ENCODE data around the gene SDC3.
A peak's percentile ranks its signal among the peaks of the same experiment; 100 is the strongest.
"Not testable (repeated sequence)": the region's sequence is repeated elsewhere in the genome, so short reads cannot be mapped to it uniquely, and the experiment has no call there.

The SDC3 gene, protein sequence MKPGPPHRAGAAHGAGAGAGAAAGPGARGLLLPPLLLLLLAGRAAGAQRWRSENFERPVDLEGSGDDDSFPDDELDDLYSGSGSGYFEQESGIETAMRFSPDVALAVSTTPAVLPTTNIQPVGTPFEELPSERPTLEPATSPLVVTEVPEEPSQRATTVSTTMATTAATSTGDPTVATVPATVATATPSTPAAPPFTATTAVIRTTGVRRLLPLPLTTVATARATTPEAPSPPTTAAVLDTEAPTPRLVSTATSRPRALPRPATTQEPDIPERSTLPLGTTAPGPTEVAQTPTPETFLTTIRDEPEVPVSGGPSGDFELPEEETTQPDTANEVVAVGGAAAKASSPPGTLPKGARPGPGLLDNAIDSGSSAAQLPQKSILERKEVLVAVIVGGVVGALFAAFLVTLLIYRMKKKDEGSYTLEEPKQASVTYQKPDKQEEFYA

DNA sequence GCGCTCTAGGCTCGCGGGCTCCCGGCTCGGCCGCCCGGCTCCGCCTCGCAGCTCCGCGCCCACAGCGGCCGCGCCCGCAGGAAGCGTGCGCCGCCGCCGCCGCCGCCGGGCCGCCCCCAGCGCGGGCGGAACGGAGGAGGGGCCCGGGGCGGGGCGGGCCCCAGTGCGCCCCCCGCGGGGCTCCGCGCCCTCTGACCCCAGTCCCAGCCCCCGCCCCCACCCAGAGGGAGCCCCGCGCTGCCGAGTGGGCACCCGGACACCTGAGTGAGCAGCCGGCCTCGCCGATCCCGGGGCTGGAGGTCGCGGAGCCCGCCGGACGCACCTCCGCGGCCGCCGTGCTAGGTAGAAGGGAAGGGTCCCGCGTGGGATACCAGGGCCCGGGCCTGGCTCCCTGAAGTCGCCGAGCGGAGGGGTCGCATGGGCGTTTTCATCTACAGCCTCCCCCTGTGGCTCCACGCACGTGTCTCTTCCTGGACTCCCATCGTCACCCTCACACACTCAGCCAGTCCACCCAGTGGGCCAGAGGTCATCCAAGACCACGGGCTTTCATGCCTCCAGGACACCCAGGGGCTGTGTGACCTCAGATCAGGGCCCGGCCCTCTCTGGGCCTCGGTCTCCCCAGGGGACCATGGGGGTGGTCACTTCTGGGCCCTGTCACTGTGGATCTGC is at the start of gene SDC3:
TSS of gene SDC3 (minus strand) at position 63 of the 669 bp plus-strand sequence. CDS start 172 bp downstream, outside the sequence.
- H3K9me3 ChIP-seq (ENCODE audit: insufficient read depth, low read depth, low read length): no peaks in the 10 kb centered on the region
- H3K36me3 ChIP-seq (ENCODE audit: insufficient read depth, low read depth, low read length): no peaks in the 10 kb centered on the region
- H3K9ac ChIP-seq (ENCODE audit: low read depth, low read length): peak within 1 kb of the TSS; percentile 46; the same call in 1 of the 2 replicates
- H3K27ac ChIP-seq (ENCODE audit: low read length): no peak within 1 kb of the TSS
- H3K27me3 ChIP-seq (ENCODE audit: insufficient read depth, low read length): peaks cover 20% of the 10 kb centered on the region
- H3K4me3 ChIP-seq (ENCODE audit: low read length): peak within 1 kb of the TSS; percentile 69
- peaks cover 22% of the 10 kb centered on the region for H3K4me1 ChIP-seq (ENCODE audit: insufficient read depth, low read length)

DNA sequence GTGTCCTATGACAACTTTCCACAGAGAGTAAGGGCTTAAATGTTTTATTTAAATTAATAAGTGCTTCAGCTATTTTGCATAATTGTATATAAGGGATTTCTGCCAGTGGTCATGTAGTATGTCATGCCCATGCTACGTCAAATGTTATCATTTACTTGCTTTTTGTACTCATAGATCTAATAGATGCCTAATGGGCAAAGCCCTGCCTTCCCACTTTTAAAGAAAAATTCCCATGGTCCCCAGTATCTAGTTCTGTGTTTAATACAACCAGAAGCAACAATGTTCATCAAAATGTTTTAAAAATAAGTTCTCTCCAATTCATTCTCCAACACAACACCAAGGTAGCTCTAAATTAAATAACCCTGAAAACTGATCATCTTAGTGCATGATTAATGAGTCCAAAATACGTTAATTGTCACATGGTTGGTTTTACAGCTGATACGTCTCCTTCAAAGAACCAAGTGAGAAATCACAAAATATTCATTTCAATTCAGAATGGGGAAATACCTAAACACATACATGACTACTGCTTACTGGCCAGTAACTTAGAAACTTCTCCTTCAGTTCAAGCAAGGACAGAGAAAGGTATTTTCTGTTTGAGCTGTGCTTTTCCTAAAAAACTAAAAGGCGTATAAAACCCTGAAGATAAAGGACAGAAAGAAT is 49.1 kb upstream of the SDC3 start:
- H3K4me3 ChIP-seq (ENCODE audit: low read length): no peak overlapping the region
- H3K9ac ChIP-seq (ENCODE audit: low read depth, low read length): no peak overlapping the region
- H3K27me3 ChIP-seq (ENCODE audit: insufficient read depth, low read length): no peaks in the 10 kb centered on the region
- no peaks in the 10 kb centered on the region for H3K9me3 ChIP-seq (ENCODE audit: insufficient read depth, low read depth, low read length)
- H3K36me3 ChIP-seq (ENCODE audit: insufficient read depth, low read depth, low read length): peaks cover 96% of the 10 kb centered on the region
- no peak overlapping the region for H3K27ac ChIP-seq (ENCODE audit: low read length)
- H3K4me1 ChIP-seq (ENCODE audit: insufficient read depth, low read length): no peaks in the 10 kb centered on the region

DNA sequence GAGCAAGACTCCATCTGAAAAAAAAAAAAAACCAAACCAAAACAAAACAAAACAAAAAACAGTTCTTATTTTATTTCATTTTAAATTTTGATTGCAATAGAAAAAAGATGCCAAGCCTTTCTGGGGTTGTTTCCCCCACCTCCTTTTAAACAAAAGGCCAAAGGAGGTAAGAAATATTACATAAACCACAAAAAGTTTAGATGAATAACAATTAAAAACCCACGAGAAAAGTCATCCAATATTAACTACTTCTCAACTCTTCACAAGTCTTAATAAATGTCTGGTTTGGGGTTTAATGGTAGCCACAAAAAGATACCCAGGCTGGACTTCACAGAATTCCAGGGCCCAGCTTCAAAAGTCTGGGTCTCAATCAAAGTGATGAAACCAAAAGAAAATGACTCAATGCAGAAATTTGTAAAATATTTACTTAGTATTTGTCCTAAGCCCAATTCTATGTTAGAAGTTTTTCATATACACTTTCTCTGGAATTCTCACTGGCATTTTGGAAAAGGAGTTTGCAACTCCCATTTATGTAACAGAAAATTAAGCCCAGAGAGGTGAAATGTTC is 47.0 kb upstream of the SDC3 start:
- Histone ChIP-seq H3K27me3 (ENCODE audit: insufficient read depth, low read length) (no peaks in the 10 kb centered on the region), H3K4me3 (ENCODE audit: low read length) (no peak overlapping the region), H3K36me3 (ENCODE audit: insufficient read depth, low read depth, low read length) (peaks cover 97% of the 10 kb centered on the region), H3K9ac (ENCODE audit: low read depth, low read length) (no peak overlapping the region), H3K27ac (ENCODE audit: low read length) (no peak overlapping the region), H3K4me1 (ENCODE audit: insufficient read depth, low read length) (no peaks in the 10 kb centered on the region), H3K9me3 (ENCODE audit: insufficient read depth, low read depth, low read length) (no peaks in the 10 kb centered on the region)

DNA sequence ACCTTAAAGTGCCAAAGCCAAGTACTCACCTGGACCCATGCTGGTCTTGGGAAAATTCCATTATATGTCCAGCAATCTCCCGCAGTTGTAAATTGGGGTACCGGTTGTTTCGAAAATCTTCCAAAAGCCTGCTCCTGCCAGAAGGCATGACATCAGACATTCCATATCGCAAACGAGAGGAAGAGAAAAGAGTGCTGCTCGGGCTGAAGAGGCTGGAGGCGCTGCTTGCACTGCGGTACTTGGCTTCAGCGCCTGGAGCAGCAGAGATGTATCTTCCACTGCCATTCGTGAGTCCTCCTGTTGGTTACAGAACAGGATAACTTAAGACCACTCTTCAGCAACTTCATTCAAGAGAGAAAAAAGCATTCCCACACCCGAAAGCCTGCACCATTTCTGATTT is 45.1 kb upstream of the SDC3 start:
- H3K27me3 ChIP-seq (ENCODE audit: insufficient read depth, low read length): no peaks in the 10 kb centered on the region
- no peaks in the 10 kb centered on the region for H3K9me3 ChIP-seq (ENCODE audit: insufficient read depth, low read depth, low read length)
- H3K36me3 ChIP-seq (ENCODE audit: insufficient read depth, low read depth, low read length): peaks cover 92% of the 10 kb centered on the region
- H3K4me3 ChIP-seq (ENCODE audit: low read length): no peak overlapping the region
- H3K4me1 ChIP-seq (ENCODE audit: insufficient read depth, low read length): no peaks in the 10 kb centered on the region
- no peak overlapping the region for H3K9ac ChIP-seq (ENCODE audit: low read depth, low read length)
- H3K27ac ChIP-seq (ENCODE audit: low read length): no peak overlapping the region

DNA sequence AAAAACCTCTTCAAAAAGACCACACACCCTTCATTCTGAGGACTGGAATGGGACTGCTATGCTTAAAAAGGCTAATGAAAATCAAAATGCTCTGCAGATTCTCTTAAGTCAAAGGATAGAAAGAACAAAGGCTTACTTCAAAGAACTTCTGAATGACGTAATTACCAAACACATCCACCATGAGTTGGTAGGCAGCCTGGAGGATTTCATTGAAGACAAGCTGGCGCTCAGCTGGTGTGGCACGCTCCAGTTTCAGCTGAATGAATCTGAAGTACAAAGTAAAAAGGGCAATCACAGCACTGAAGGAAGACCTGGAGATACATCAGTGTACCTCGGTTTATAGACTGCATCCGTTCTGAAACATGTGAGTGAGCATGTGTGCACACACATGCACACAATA is 43.5 kb upstream of the SDC3 start:
- H3K9me3 ChIP-seq (ENCODE audit: insufficient read depth, low read depth, low read length): no peaks in the 10 kb centered on the region
- no peaks in the 10 kb centered on the region for H3K27me3 ChIP-seq (ENCODE audit: insufficient read depth, low read length)
- no peak overlapping the region for H3K9ac ChIP-seq (ENCODE audit: low read depth, low read length)
- H3K4me1 ChIP-seq (ENCODE audit: insufficient read depth, low read length): no peaks in the 10 kb centered on the region
- H3K36me3 ChIP-seq (ENCODE audit: insufficient read depth, low read depth, low read length): peaks cover 92% of the 10 kb centered on the region
- no peak overlapping the region for H3K27ac ChIP-seq (ENCODE audit: low read length)
- H3K4me3 ChIP-seq (ENCODE audit: low read length): no peak overlapping the region

DNA sequence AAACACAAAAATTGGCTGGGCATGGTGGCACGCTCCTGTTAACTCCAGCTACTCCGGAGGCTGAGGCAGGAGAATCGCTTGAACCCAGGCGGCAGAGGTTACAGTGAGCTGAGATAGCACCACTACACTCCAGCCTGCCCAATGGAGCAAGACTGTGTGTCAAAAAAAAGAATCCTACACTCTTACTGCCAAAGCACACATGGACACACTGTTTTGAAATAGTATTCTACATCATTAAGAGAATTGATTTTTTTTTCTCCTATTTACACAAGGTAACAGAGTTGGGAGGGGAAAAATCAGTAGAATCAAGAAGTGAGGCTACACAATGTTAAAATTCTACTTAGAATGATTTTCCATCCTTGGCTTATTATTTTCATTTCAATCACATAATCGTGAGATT is 42.1 kb upstream of the SDC3 start:
- H3K4me1 ChIP-seq (ENCODE audit: insufficient read depth, low read length): no peaks in the 10 kb centered on the region
- no peaks in the 10 kb centered on the region for H3K27me3 ChIP-seq (ENCODE audit: insufficient read depth, low read length)
- no peak overlapping the region for H3K27ac ChIP-seq (ENCODE audit: low read length)
- H3K9ac ChIP-seq (ENCODE audit: low read depth, low read length): no peak overlapping the region
- H3K9me3 ChIP-seq (ENCODE audit: insufficient read depth, low read depth, low read length): no peaks in the 10 kb centered on the region
- H3K36me3 ChIP-seq (ENCODE audit: insufficient read depth, low read depth, low read length): peaks cover 90% of the 10 kb centered on the region
- H3K4me3 ChIP-seq (ENCODE audit: low read length): no peak overlapping the region

DNA sequence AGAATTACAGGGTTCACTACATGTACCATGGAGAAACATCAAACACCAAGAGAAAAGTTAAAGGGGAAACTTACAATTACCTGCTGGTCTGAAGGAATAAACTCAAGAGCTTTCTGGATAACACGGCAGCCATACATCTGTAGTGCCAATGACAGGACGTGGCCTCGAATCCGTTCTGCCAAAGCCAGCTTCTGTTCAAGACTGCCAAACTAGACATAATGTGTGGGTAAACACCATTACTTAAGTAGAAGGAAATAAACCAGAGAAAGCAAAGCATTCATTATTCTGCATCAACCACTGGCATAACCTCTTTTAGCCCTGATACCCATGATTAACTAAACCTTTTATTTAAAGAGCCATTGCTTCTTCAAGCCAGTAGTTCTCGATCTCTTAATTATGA is 41.5 kb upstream of the SDC3 start:
- no peaks in the 10 kb centered on the region for H3K4me1 ChIP-seq (ENCODE audit: insufficient read depth, low read length)
- no peak overlapping the region for H3K9ac ChIP-seq (ENCODE audit: low read depth, low read length)
- peaks cover 92% of the 10 kb centered on the region for H3K36me3 ChIP-seq (ENCODE audit: insufficient read depth, low read depth, low read length)
- no peak overlapping the region for H3K27ac ChIP-seq (ENCODE audit: low read length)
- no peaks in the 10 kb centered on the region for H3K9me3 ChIP-seq (ENCODE audit: insufficient read depth, low read depth, low read length)
- no peak overlapping the region for H3K4me3 ChIP-seq (ENCODE audit: low read length)
- no peaks in the 10 kb centered on the region for H3K27me3 ChIP-seq (ENCODE audit: insufficient read depth, low read length)

DNA sequence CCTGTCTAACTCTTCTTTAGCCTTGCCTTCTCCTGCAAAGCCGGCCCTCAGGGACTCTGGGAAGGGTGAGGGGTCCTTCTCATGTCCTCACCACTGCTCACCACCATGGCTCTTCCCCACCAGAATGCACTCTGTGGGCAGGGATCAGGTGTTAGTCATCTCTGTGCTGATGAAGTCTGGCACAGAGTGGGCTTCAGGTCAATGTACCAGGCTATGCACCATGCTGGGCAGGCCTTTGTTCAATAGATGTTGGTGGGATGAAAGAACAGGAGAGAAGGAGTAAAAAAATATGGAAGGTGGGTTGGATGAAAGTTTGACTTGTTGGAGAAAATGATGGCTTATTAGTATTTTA is 40.9 kb upstream of the SDC3 start:
- H3K4me1 ChIP-seq (ENCODE audit: insufficient read depth, low read length); H3K27ac ChIP-seq (ENCODE audit: low read length); H3K9me3 ChIP-seq (ENCODE audit: insufficient read depth, low read depth, low read length); H3K27me3 ChIP-seq (ENCODE audit: insufficient read depth, low read length); H3K4me3 ChIP-seq (ENCODE audit: low read length); H3K9ac ChIP-seq (ENCODE audit: low read depth, low read length): not testable (repeated sequence)
- H3K36me3 ChIP-seq (ENCODE audit: insufficient read depth, low read depth, low read length): peaks cover 92% of the 10 kb centered on the region

DNA sequence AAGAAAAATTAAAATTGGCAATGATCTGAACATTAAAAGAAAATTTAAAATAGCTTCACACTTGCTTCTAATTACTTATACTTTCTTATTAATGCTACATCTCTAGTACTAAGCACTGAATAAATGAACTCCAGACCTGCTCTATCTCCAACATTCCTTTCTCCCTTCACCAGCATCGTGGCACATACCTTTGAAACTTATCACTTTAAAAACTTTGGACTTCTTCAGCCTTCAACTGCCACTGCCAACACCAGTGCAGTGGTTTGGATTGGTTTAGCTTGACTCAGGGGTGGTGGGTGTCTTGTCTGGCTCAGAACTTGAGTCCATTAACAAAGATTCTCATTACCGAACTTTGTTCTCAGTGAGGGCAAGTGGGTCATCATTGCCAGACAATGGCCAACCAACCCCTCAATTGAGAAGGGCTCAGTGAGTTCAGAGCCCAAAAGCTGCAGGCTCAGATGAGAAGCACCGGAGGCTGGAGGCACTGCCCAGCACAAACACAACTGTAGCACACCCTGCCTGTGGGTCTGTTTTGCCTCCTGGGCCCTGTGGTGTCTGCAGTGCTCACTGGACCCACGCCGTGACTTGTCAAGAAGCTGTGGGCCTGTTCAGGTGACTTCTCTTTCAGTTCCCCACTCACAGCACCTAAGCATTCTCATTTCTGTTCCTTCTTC is 40.4 kb upstream of the SDC3 start:
- H3K9me3 ChIP-seq (ENCODE audit: insufficient read depth, low read depth, low read length); H3K9ac ChIP-seq (ENCODE audit: low read depth, low read length); H3K4me1 ChIP-seq (ENCODE audit: insufficient read depth, low read length); H3K27me3 ChIP-seq (ENCODE audit: insufficient read depth, low read length); H3K4me3 ChIP-seq (ENCODE audit: low read length); H3K27ac ChIP-seq (ENCODE audit: low read length): not testable (repeated sequence)
- peaks cover 92% of the 10 kb centered on the region for H3K36me3 ChIP-seq (ENCODE audit: insufficient read depth, low read depth, low read length)

DNA sequence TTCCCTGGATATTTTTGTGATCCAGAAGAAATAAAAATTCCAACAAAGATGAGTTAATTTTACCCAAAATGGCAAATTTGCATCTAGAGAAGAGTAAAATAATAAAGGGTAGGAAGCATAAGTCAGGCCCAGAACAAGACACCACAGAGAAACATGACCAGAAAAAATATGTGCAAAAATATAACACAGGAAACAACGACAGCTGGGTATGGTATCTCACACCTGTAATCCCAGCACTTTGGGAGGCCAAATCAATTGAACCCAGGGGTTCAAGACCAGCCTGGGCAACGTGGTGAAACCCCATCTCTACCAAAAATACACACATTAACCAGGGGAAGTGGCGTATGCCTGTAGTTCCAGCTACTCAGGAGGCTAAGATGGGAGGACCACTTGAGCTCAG is 39.7 kb upstream of the SDC3 start:
- Histone ChIP-seq H3K9ac (ENCODE audit: low read depth, low read length) (no peak overlapping the region), H3K27ac (ENCODE audit: low read length) (no peak overlapping the region), H3K4me3 (ENCODE audit: low read length) (no peak overlapping the region), H3K36me3 (ENCODE audit: insufficient read depth, low read depth, low read length) (peaks cover 92% of the 10 kb centered on the region), H3K4me1 (ENCODE audit: insufficient read depth, low read length) (no peaks in the 10 kb centered on the region), H3K27me3 (ENCODE audit: insufficient read depth, low read length) (no peaks in the 10 kb centered on the region), H3K9me3 (ENCODE audit: insufficient read depth, low read depth, low read length) (no peaks in the 10 kb centered on the region)

DNA sequence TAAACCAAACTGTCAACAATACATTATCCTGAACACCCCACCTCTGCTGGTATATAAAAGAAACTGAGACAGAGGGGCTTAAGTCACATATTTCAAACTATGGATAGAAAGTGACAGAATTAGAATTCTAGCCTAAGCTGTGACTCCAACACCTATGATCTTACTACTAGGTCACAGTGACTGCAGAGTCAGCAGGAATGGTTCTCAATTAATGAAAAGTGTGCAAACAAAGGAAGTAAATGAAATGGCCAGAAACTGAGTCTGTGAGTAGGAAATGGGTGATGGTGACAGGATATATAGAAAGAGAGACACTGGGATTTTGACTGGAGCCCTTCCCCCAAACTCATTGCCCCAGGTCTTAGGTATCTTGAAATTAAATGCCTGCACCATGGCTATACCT is 38.7 kb upstream of the SDC3 start:
- H3K4me3 ChIP-seq (ENCODE audit: low read length): no peak overlapping the region
- no peaks in the 10 kb centered on the region for H3K4me1 ChIP-seq (ENCODE audit: insufficient read depth, low read length)
- no peaks in the 10 kb centered on the region for H3K27me3 ChIP-seq (ENCODE audit: insufficient read depth, low read length)
- H3K9me3 ChIP-seq (ENCODE audit: insufficient read depth, low read depth, low read length): no peaks in the 10 kb centered on the region
- peaks cover 92% of the 10 kb centered on the region for H3K36me3 ChIP-seq (ENCODE audit: insufficient read depth, low read depth, low read length)
- no peak overlapping the region for H3K9ac ChIP-seq (ENCODE audit: low read depth, low read length)
- H3K27ac ChIP-seq (ENCODE audit: low read length): no peak overlapping the region
